GM21737 (cell line): ENCODE measurements around the gene SLC25A18.

ENCODE experiments used
- ATAC-seq: cut with Tn5 transposase; IDR thresholded peaks from one replicate; pipeline ENCODE4 v1.9.1; 2021; ENCODE audit warnings: mild to moderate bottlenecking, moderate library complexity; ENCODE audit not compliant: unreplicated experiment

Gene SLC25A18

DNA sequence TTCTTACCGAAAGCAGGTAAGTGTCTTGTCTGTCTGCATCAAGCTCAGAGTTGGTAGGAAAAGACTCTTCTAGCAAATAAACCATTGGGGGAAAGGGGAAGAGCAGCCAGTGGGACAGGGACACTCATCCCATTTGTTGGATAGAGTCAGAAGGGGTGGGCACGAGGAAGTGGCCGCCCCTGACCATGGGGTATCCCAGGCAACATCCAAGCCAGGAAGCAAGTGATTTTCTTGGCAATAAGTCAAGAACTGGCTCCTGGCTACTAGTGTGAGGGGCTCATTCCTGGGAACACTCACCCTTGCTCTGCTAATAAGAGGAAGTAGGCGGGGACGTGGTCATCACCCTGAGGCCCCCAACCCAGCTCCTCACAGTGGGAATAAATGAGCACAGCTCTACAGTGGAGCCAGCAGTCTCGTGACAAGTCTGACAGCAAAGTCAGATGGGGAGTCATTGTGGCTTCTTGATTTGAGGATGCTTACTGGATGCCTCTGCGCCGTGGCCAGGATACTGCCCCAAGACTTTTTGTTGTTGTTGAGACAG, 6.7 kb downstream of the SLC25A18 start:
- no peak for ATAC-seq

DNA sequence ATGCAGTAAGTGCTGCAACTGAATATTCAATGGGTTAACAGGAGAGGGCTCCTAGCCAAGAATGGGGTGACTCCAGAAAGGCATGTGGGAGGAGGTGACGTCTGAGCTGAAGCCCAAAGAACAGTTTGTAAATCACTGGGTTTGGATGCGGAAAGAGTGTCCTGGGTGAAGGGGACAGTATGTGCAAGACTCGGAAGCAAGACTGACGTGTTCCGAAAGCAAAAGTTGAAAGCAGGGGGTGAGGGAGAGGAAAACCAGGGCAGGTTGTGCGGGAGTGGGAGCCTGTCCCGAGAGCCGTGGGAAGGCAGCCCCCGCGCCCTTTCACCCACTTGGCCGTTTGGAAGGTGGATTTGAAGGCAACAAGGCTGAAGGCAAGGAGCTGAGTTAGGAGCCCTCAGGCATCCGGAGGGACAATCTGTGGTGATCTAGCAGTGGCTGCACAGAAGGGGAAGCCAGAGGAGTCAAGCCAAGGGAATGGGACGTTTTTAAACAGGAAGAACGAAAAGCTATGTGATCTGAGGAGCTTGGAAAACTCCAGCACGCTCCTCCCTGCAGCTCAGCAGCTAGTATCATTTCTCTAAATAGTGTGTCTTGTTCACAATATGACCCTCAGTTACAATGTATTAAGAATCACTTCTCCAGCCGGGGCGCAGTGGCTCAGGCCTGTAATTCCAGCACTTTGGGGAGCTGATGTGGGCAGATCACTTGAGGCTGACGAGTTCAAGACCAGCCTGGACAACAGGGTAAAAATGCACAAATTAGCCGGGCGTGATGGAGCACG, 7.7 kb downstream of the SLC25A18 start:
- no peak for ATAC-seq

DNA sequence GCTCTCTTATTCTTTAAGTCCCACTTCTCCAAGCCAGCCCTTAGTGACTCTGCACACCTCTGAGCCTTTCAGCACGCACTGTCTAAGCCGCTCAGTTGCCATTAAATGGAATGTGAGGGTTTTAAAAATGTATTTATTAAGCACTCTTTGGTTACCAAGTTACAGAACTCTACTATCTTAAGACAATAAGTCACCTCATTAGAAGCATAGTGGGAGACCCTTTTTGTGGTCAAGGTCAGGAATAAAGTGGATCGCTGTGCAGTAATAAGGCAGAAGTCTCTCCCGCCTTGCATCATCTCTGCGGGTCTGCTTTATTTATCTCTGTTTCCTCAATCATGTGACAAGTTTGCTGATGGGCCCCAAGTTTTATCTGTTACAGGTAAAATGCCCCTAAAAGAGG, 11.9 kb downstream of the SLC25A18 start:
- ATAC-seq = no peak

DNA sequence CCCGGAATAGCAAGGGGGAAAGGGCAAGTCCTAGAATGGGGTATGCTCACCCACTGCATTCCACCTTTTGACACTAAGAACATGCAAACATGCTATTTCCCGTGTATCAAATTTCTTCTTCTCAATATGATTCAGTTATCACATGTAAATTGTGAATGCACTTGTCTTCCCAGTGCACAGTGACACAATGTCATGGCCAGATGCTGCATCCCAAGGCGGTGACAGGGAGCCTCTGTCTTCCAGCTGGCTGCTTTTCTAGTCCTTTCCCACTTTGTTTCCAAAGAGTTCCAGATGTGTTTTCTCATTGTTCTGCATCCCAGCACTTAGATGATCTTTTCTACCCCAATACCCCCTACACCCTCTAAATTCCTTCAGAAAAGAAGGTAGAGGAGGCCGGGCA, 12.4 kb downstream of the SLC25A18 start:
- no peak for ATAC-seq

DNA sequence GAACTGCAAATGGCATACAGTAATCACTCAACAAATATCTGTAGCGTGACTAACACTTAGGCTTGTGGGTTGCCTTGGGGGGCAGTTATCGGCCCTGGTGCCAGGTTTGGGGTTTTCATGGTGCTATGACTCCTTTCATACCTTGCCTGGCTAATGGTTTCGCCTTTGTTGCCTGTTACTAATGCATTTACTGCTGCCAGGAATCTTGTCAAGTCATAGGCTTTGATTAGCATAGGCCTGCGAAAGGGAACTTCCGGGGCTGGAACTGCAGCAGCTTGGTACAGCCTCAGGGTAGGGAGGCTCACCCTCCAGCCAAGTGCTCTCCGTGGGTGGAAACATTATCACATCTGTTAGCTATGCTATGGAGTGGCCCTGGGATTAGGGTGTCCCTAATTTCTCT, 13.2 kb downstream of the SLC25A18 start:
- ATAC-seq = no peak

DNA sequence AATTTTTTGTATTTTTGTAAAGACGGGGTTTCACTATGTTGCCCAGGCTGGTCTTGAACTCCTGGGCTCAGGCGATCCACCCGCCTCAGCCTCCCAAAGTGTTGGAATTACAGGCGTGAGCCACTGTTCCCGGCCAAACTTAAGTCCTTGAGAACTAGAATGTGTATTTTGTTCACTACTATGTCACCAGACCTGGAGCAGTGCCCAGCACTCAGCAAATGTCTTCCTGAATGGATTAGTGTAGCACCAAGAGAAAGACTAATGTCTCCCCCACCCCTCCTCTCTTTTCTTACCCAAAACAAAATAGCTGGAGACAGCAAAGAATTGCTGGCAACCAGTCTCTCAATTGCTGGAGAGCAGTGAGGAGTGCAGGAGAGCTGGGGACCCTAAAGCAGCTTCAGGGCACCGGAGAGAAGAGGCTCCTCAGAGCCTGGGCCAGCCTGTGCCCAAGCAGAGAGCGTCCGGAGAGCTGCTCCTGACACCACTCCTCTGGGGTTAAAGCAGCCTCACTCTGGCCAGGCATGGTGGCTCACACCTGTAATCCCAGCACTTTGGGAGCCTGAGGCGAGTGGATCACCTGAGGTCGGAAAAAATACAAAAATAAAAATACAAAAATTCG, 14.9 kb downstream of the SLC25A18 start:
- no peak for ATAC-seq

DNA sequence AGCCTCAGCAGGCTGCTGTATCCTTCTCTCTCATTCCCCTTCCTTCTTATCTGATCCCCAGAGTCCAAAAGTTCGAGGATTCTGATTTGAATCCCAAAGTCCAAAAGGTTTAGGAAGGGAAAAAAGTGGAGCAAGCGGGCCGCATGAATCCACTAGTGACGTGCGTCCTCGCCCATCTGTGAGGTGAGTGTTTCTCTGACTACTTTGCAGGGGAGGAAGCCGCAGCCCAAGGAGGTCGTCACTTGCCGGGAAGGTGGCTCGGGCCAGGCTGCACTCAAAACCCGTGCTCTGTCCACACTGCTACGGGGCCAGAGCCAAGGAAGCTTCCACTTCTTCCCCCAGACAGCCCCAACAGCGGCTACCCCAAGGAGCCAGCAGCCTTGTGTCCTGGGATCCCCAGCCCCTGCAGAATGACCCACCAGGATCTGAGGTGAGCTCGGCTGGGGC, 16.3 kb downstream of the SLC25A18 start:
- ATAC-seq = no peak

DNA sequence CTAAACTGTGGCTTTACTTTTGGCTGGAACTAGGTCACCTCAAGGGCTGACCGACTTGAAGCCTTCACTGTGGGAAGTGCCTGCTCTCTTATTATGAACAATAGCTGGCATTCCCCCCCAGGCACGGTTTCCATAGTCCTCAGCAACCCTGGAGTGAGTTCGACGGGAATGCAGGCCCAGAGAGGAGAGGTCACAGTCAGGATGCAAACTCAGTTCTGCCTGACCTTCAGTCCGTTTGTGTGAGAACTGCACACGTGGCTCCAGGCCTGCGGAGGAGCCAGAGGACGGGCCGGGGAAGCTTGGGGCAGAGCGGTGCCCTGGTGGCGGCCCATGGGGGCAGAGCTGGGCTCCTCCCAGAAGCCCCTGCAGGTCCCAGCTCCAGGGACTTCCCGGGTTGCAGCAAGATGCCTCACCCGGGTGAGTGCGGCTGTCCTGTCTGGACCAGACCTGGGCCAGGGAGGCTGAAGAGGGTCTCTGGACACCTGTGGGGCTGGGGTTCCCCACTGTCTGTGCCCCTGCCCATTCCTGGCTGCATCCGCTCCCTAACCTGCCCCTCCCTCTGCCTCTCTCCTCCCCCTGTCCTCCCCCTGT, 17.2 kb downstream of the SLC25A18 start:
- ATAC-seq = no peak

DNA sequence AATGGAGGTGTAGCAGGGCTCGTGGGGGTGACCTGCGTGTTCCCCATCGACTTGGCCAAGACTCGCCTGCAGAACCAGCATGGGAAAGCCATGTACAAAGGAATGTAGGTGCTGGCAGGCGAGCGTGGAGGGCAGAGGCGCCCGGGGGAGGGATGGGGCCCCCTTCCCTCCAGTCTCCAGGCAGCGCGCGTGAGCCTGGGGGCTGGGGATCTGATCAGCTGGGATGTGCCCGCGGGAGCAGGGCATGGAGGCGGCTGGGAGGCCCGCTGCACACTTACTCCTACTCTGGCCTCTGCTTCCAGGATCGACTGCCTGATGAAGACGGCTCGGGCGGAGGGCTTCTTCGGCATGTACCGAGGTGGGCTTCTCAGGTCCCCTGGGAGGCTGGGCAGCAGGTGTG, 17.8 kb downstream of the SLC25A18 start:
- no peak for ATAC-seq

DNA sequence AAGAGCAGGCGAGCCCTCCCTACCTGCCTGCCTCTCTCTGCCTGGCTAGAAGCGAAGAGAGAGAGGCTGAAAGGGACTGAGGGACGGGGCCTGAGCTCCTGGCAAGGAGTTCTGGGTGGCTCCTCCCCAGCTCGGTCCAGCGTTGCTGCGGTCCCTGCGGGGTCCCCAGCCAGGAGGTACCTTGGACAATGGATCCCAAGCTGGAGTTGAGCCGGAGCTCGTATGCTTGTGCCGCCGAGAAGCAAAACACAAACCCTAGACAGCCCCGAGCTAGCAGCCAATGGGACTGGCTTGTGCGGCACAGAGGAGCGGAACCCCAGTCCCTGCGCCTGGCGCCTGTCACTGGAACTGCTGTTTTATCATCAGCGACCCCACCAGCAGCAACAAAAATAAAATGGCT, 18.3 kb downstream of the SLC25A18 start:
- ATAC-seq = no peak

DNA sequence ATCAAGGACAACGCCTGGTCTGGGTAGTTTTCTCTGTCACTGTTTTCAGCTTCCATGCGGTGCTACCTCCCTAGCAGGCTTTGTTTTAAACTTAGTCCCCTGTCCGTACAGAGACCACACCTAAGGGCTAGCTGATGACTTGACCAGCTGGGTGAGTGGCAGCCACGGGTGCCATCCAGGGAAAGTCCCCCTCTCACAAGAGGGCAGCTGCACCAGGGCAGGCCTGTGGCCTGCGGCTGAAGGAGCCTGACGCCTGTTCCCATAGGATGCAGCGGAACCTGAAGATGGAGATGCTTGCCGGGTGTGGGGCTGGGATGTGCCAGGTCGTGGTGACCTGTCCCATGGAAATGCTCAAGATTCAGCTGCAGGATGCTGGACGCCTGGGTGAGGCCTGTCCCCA, 19.9 kb downstream of the SLC25A18 start:
- no peak for ATAC-seq

DNA sequence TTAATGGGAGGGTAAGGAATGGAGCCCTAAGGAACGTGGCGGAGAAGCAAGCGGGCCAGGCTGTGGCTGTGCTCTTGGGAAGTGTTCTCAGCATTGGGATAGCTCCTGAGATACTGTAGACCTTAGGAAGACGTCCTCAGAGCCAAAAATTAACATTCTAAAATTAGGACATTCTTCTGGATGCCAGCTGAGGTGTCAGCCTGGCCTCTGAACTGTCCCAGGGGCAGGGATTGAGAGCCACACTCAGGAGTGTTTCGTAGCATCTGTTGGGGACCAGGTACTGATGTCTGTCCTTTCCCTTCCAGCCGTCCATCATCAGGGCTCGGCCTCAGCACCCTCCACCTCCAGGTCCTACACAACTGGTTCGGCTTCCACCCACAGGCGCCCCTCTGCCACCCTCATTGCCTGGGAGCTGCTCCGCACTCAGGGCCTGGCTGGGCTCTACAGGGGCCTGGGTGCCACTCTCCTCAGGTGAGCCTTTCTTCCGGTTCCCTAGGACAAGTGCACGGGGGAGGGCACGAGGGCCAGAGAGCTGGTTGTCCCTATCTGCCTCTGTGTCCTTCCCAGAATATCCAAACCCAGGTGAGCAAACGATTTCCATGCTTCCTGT, 23.6 kb downstream of the SLC25A18 start:
- ATAC-seq = no peak

DNA sequence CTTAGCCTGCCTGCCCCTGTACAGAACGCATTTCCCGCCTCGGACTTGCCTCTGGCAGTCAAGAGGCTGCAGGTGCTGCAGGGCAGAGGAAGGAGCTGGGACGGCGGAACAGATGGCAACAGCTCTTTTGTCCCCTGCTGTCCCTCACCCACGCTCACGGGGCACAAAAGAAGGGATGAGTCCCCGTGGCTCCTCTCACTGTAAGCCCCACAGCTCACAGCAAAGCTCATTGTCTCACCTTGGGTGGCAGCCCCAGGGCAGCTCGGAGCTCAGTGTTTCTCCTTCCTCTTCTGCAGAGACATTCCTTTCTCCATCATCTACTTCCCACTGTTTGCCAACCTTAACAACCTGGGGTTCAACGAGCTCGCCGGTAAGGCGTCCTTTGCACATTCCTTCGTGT, 24.3 kb downstream of the SLC25A18 start:
- no peak for ATAC-seq

DNA sequence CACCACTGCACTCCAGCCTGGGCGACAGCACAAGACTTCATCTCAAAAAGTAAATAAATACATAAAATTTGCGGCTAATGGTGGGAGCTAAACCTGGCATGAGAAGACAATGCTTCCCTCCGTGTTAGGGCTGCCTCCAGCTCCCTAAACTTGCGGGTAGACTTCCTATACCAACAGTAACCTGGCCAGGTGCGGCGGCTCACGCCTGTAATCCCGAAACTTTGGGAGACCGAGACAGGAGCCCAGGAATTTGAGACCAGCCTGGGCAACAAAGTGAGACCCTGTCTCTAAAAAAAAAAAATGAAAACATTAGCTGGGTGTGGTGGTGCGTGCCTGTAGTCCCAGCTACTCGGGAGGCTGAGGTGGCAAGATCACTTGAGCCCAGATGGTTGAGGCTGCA, 25.3 kb downstream of the SLC25A18 start:
- no peak for ATAC-seq

DNA sequence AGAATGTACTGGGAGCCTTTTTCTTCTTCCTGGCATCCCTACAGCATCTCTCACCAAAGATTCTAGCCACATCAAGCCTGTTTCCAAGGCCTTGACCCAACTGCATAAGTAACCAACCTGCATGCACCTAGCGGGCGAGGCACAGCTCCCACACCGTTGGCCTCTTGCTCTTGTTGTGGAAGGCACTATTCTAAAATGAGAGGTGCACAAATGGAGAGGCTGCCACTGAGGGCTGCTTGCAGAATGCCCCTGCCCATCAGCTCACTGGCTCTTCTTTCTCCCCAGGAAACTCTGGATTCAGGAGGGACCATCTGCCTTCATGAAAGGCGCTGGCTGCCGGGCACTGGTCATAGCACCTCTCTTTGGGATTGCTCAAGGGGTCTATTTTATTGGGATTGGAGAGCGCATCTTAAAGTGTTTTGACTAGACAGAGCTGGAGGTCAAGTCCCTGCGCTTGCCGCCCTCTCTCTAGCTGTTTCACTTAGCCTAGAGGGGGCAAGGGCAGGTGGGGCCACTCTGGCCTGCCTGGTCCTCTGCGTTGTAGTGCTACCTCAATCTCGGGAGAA, 26.6 kb downstream of the SLC25A18 start:
- no peak for ATAC-seq

DNA sequence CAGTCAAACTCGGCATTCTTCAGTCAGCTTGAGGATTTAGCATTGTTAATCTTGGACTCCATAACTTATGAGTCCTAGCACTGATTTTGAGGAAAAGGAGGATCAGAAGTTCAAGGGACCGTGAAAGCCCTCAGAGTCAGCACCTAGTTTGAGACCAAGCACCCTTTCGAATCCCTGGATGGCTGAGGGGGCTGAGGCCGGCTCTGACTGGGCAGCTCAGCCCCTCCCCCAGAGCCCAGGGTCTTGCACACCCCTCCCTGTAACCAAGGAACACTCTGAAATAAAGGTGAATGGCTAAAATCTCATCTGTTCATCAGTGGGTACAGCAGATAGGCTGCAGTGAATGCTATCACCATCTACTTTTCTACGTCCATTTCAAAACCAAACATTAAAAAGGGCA, 27.3 kb downstream of the SLC25A18 start:
- no peak for ATAC-seq

DNA sequence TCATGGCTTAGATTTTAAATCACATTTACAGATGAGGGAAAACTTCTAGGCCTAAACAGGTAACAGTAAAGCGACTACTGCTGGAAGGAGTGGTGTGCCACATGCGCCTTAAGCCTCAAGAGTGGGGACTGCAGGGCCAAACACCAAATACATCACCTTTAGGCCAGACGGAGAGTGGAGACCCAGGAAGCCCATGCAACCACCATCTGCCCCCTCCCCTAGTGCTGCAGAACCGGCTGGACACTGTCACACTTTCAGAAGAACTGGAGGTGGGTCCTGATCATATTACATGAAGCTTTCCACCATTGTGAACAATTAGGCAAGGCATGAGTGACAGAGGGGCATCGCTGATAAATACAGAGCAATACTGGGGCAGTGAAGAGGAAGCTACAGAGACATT, 28.9 kb downstream of the SLC25A18 start:
- ATAC-seq = no peak

DNA sequence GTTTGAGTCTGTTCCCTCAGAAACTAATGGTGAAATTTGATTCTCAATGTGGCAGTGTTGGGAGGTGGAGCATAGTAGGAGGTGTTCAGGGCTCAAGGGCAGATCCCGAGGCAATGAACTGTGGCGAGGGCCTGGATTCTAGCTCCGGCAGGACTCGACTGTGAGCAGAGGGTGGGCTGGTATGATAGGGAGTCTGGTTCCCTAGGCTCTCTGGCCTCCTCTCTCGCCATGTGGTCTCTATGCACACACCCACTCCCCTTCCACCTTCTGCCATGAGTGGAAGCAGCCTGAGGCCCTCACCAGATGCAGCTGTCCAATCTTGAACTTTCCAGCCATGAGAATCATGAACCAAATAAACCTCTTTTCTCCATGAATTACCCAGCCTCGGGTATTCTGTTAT, 32.9 kb downstream of the SLC25A18 start:
- no peak for ATAC-seq

DNA sequence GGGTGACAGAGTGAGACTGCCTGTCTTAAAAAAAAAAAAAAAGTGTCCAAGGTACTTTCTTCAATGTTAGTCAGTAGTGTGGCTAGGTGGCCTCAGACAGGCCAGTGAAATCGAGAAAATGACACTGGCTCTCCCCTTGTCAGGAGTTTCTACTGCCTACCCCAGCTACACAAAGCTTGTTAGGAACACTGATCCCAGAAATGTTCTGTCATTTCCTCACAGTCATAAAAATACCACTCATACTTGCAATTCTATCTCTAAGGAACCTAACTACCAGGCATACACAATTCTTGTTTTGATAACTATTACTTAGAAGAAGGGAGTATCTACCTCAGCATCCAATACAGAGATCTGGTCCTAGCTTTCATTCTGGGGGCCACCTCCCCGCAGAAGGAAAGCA, 33.9 kb downstream of the SLC25A18 start:
- no peak for ATAC-seq

DNA sequence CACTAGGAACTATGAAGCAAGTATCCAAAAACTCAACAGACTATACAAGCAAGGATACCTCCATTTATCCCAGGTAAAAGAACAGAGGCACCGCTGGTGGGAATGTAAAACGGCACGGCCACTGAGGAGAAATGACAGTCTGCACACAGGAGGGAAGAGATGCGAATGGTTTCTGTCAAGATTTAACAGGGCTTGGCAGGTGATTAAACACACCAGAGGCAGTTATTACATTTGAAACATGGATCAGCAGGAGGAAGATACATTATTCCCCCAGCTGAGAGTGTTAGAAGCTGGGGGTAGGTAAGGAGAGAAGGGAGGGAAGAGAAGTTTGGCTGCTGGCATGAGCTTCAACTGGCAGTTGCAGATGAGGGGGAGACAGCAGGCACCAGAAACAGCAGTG, 35.0 kb downstream of the SLC25A18 start:
- ATAC-seq = no peak

DNA sequence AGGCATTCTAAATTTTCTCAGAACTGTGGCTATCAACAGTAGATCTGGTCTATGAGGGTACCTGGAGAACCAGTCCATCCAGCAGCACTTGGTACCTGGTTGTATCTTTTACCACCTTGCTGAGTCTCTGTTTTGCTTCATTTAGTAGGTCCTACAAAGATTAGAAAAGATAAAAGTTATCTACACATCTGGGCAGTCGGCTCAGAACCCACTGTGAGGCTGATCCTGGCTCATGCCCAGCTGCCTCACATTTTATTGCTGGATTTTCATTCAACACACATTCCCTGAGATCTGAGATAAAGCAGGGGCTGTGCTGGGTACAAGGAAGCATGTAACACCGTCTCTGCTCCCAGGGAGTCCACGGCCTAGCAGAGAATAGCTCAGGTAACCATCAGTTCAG, 37.7 kb downstream of the SLC25A18 start:
- no peak for ATAC-seq
